H1 (cell line): ENCODE data around the gene MICU2. TPM values are rescaled to one million over a fixed set of nuclear protein-coding genes. Genes with fewer than 3 reads are reported as not detected.

Experiments used
- CTCF ChIA-PET: fragments of 300-600 bp; sonication (Branson Sonifier 250); formaldehyde crosslinking; loops from one replicate; lab custom pipeline; 2021; ENCODE audit not compliant: partially characterized antibody; lab: Charles Lee
- POLR2A ChIA-PET: fragments of 300-600 bp; sonication (Branson Sonifier 250); formaldehyde crosslinking; loops from one replicate; lab custom pipeline; 2021; ENCODE audit warnings: inconsistent platforms; ENCODE audit not compliant: partially characterized antibody; lab: Charles Lee
- DNase-seq, 2 experiments: peaks; one replicate each; pipeline versions ENCODE4 v3.0.0 to v3.0.0-alpha.2; 2010 to 2022; ENCODE audit warnings: low spot score in 2 of 2, low read depth in 1 of 2, mixed read lengths in 1 of 2
- FAIRE-seq: peaks from 2 replicates; lab custom pipeline; 2011; peaks lifted over from hg19 to GRCh38; lab: Jason Lieb, UNC
- H2AFZ ChIP-seq: 2 replicates; pipeline ENCODE4 v1.8.1; 2012; ENCODE audit warnings: low read length, inconsistent platforms
- H2AK5ac ChIP-seq: 2 replicates; pipeline ENCODE4 v1.6.1; 2013; ENCODE audit warnings: low read depth, low read length
- H2BK120ac ChIP-seq: replicated peaks from 2 replicates; pipeline ENCODE3; 2013; ENCODE audit warnings: low read depth, low read length, inconsistent platforms
- H2BK12ac ChIP-seq: 2 replicates; pipeline ENCODE4 v1.6.1; 2013; ENCODE audit warnings: low read depth, low read length
- H2BK15ac ChIP-seq: 2 replicates; pipeline ENCODE4 v1.6.1; 2013; ENCODE audit warnings: low read length
- H2BK20ac ChIP-seq: 2 replicates; pipeline ENCODE4 v1.6.1; 2013; ENCODE audit warnings: low read length
- H2BK5ac ChIP-seq: 2 replicates; pipeline ENCODE4 v1.6.1; 2013; ENCODE audit warnings: low read depth, low read length
- H3K14ac ChIP-seq: 2 replicates; pipeline ENCODE4 v1.6.1; 2013; ENCODE audit warnings: inconsistent platforms; ENCODE audit not compliant: insufficient read length
- H3K18ac ChIP-seq: 2 replicates; pipeline ENCODE4 v1.6.1; 2013; ENCODE audit warnings: low read length; ENCODE audit errors: extremely low read depth
- H3K23ac ChIP-seq: 2 replicates; pipeline ENCODE4 v1.6.1; 2013; ENCODE audit warnings: inconsistent platforms; ENCODE audit not compliant: insufficient read length
- H3K23me2 ChIP-seq: 2 replicates; pipeline ENCODE4 v1.6.1; 2013; ENCODE audit warnings: low read depth, low read length
- H3K27ac ChIP-seq: 2 replicates; pipeline ENCODE4 v1.6.1; 2011; ENCODE audit warnings: low read depth, low read length, inconsistent platforms
- H3K27me3 ChIP-seq, 4 experiments: replicated peaks in 1 of 4; 1 replicate in 1 of 4; 2 replicates in 3 of 4; pipeline versions ENCODE4 v1.6.1 to v1.8.1; 2011 to 2013; ENCODE audit warnings: low read length in 3 of 4, mild to moderate bottlenecking in 3 of 4, inconsistent platforms in 2 of 4, mixed read lengths in 2 of 4, moderate library complexity in 1 of 4; ENCODE audit not compliant: control insufficient read depth in 3 of 4, insufficient read depth in 3 of 4; ENCODE audit errors: extremely low read depth in 1 of 4
- H3K36me3 ChIP-seq, 4 experiments: 2 replicates each; pipeline versions ENCODE4 v1.6.1 to v1.8.1; 2011 to 2013; ENCODE audit warnings: mild to moderate bottlenecking in 4 of 4, low read length in 3 of 4, moderate library complexity in 2 of 4, control low read depth in 1 of 4, inconsistent platforms in 1 of 4; ENCODE audit not compliant: insufficient read depth in 4 of 4, control insufficient read depth in 2 of 4
- H3K4ac ChIP-seq: replicated peaks from 2 replicates; pipeline ENCODE3; 2013; ENCODE audit warnings: low read length, low read depth, mixed read lengths, inconsistent platforms; ENCODE audit not compliant: insufficient read length
- H3K4me1 ChIP-seq, 4 experiments: replicated peaks in 1 of 4; 1 replicate in 1 of 4; 2 replicates in 3 of 4; pipeline versions ENCODE4 v1.6.1 to v1.8.1; 2011 to 2013; ENCODE audit warnings: low read length in 3 of 4, inconsistent platforms in 2 of 4, mixed read lengths in 1 of 4; ENCODE audit not compliant: insufficient read depth in 4 of 4, control insufficient read depth in 3 of 4
- H3K4me2 ChIP-seq, 2 experiments: 2 replicates each; pipeline versions ENCODE4 v1.6.1 to v1.8.1; 2011 to 2013; ENCODE audit warnings: low read depth in 2 of 2, low read length in 2 of 2, control low read depth in 1 of 2, inconsistent platforms in 1 of 2, mild to moderate bottlenecking in 1 of 2; ENCODE audit not compliant: insufficient read depth in 1 of 2
- H3K4me3 ChIP-seq, 4 experiments: fragments of 200-600, 300-600 bp in 1 of 4; sonication (generic), shearing (Covaris generic), sonication (Bioruptor Twin) in 1 of 4; 2 replicates each; pipeline versions ENCODE4 v1.5.1 to v1.8.1; 2011 to 2016; ENCODE audit warnings: low read length in 4 of 4, low read depth in 3 of 4, control low read depth in 2 of 4, inconsistent platforms in 2 of 4, mild to moderate bottlenecking in 2 of 4, mixed read lengths in 1 of 4, moderate library complexity in 1 of 4; ENCODE audit not compliant: insufficient read depth in 2 of 4; ENCODE audit errors: extremely low read depth in 1 of 4
- H3K56ac ChIP-seq: replicated peaks from 2 replicates; pipeline ENCODE3; 2013; ENCODE audit warnings: low read depth, mild to moderate bottlenecking, mixed read lengths, low read length, inconsistent platforms; ENCODE audit not compliant: insufficient read length
- H3K79me1 ChIP-seq: 2 replicates; pipeline ENCODE4 v1.6.1; 2013; ENCODE audit warnings: low read depth, low read length, control low read depth
- H3K79me2 ChIP-seq, 2 experiments: 2 replicates each; pipeline versions ENCODE4 v1.6.1 to v1.8.1; 2012 to 2013; ENCODE audit warnings: low read length in 2 of 2, mild to moderate bottlenecking in 2 of 2, inconsistent platforms in 1 of 2; ENCODE audit not compliant: insufficient read depth in 2 of 2, control insufficient read depth in 1 of 2
- H3K9ac ChIP-seq, 4 experiments: replicated peaks in 1 of 4; 1 replicate in 1 of 4; 2 replicates in 3 of 4; pipeline versions ENCODE4 v1.6.1 to v1.8.1; 2011 to 2013; ENCODE audit warnings: low read depth in 3 of 4, low read length in 3 of 4, control low read depth in 2 of 4, mild to moderate bottlenecking in 2 of 4, moderate library complexity in 2 of 4, inconsistent platforms in 1 of 4; ENCODE audit errors: extremely low read depth in 1 of 4
- H3K9me3 ChIP-seq, 2 experiments: 2 replicates each; pipeline versions ENCODE4 v1.6.1 to v1.8.1; 2012 to 2013; ENCODE audit warnings: mild to moderate bottlenecking in 2 of 2, moderate library complexity in 2 of 2, control low read depth in 1 of 2, inconsistent platforms in 1 of 2, low read depth in 1 of 2, low read length in 1 of 2, mixed read lengths in 1 of 2; ENCODE audit not compliant: insufficient read depth in 2 of 2
- H4K20me1 ChIP-seq, 2 experiments: replicated peaks in 1 of 2; 2 replicates each; pipeline versions ENCODE3 to v1.8.1; 2011 to 2013; ENCODE audit warnings: inconsistent platforms in 2 of 2, low read length in 2 of 2, mild to moderate bottlenecking in 1 of 2; ENCODE audit not compliant: insufficient read depth in 2 of 2, control insufficient read depth in 1 of 2
- H4K5ac ChIP-seq: 2 replicates; pipeline ENCODE4 v1.6.1; 2013; ENCODE audit warnings: low read length, low read depth, mixed read lengths, inconsistent platforms; ENCODE audit not compliant: insufficient read length
- H4K8ac ChIP-seq: 2 replicates; pipeline ENCODE4 v1.8.0; 2013; ENCODE audit warnings: mild to moderate bottlenecking, moderate library complexity, low read length, inconsistent platforms; ENCODE audit not compliant: insufficient read depth; ENCODE audit errors: extremely low read depth
- H4K91ac ChIP-seq: replicated peaks from 2 replicates; pipeline ENCODE3; 2013; ENCODE audit warnings: low read length, mixed read lengths, inconsistent platforms; ENCODE audit not compliant: insufficient read length
- BACH1 ChIP-seq: IDR thresholded peaks from 2 replicates; pipeline ENCODE4 v1.6.1; 2012; ENCODE audit warnings: low read length, improper control_type of control experiment
- CTBP2 ChIP-seq: IDR thresholded peaks from 2 replicates; pipeline ENCODE4 v1.7.0; 2011; ENCODE audit warnings: borderline replicate concordance, mild to moderate bottlenecking, moderate library complexity, mixed read lengths, low read length; ENCODE audit not compliant: insufficient read depth, insufficient read length
- KDM4A ChIP-seq: IDR thresholded peaks from one replicate; pipeline ENCODE4 v1.7.1; 2012; ENCODE audit warnings: low read depth, mild to moderate bottlenecking, moderate library complexity, low read length, inconsistent platforms; ENCODE audit not compliant: severe bottlenecking
- KDM5A ChIP-seq: fragments of 200-600 bp; IDR thresholded peaks from 2 replicates; pipeline ENCODE4 v1.7.1; 2012; ENCODE audit warnings: mild to moderate bottlenecking, low read length, inconsistent platforms, mixed read lengths
- MAFK ChIP-seq: IDR thresholded peaks from 2 replicates; pipeline ENCODE4 v1.6.1; 2012; ENCODE audit warnings: low read depth, mild to moderate bottlenecking, improper control_type of control experiment, low read length
- POLR2A ChIP-seq, 2 experiments: IDR thresholded peaks; 1 replicate in 1 of 2; 2 replicates in 1 of 2; pipeline ENCODE4 v1.6.1; 2011; ENCODE audit warnings: low read depth in 2 of 2, low read length in 2 of 2, mild to moderate bottlenecking in 2 of 2; ENCODE audit errors: control extremely low read depth in 1 of 2
- RAD21 ChIP-seq, 2 experiments: IDR thresholded peaks in 1 of 2; conservative IDR thresholded peaks in 1 of 2; 2 replicates each; pipeline ENCODE4 v1.6.1; 2011; ENCODE audit warnings: low read depth in 2 of 2, low read length in 2 of 2, improper control_type of control experiment in 1 of 2, inconsistent platforms in 1 of 2, mild to moderate bottlenecking in 1 of 2, moderate library complexity in 1 of 2
- RFX5 ChIP-seq: IDR thresholded peaks from 2 replicates; pipeline ENCODE4 v1.6.1; 2011; ENCODE audit warnings: low read depth, low read length, improper control_type of control experiment, borderline replicate concordance
- RXRA ChIP-seq: IDR thresholded peaks from 2 replicates; pipeline ENCODE4 v1.6.1; 2011; ENCODE audit warnings: low read depth, mild to moderate bottlenecking, low read length, moderate library complexity; ENCODE audit not compliant: insufficient read depth
- SIX5 ChIP-seq: IDR thresholded peaks from 2 replicates; pipeline ENCODE4 v1.6.1; 2011; ENCODE audit warnings: mild to moderate bottlenecking, low read depth, low read length
- SP2 ChIP-seq: IDR thresholded peaks from 2 replicates; pipeline ENCODE4 v1.6.1; 2012; ENCODE audit warnings: mild to moderate bottlenecking, low read length, inconsistent platforms
- TEAD4 ChIP-seq: IDR thresholded peaks from 2 replicates; pipeline ENCODE4 v1.6.1; 2012; ENCODE audit warnings: low read depth, low read length, inconsistent platforms, mixed read lengths
- ZNF274 ChIP-seq: IDR thresholded peaks from 2 replicates; pipeline ENCODE4 v1.7.0; 2012; ENCODE audit warnings: low read length, borderline replicate concordance; ENCODE audit errors: extremely low read depth
- polyA plus RNA-seq, 7 experiments: library from polyadenylated mRNA; depleted of rRNA in 3 of 7; stranded (reverse) in 5 of 7; unstranded in 2 of 7; fragments of >200 nt in 5 of 7; fragments of 200-250 nt in 2 of 7; gene quantifications; 1 replicate in 5 of 7; 2 replicates in 1 of 7; 4 replicates in 1 of 7; pipeline versions ENCODE4 v1.2.1 to v1.2.3, GENCODE V29; 2011 to 2013; ENCODE audit warnings: missing spikeins in 2 of 7, mixed read lengths in 2 of 7
- total RNA-seq: library from RNA; stranded (reverse); fragmentation: NEBNext Ultra II Directional; extraction: Animal tissue kit (Norgen Biotek cat#: 25700); gene quantifications from 2 replicates; pipeline ENCODE4 v1.2.1, GENCODE V29; 2021
- TF ChIP-seq, protein P1 (sequence below): IDR thresholded peaks from 2 replicates; pipeline ENCODE4 v1.6.1; 2012; ENCODE audit warnings: low read length, inconsistent platforms

The MICU2 gene
- total and polyA plus RNA-seq, 2 of the 8 experiments (the other 6 are each of a cell fraction or from before 2014, with no cell fraction given), result 34.6 to 36.5 TPM

DNA sequence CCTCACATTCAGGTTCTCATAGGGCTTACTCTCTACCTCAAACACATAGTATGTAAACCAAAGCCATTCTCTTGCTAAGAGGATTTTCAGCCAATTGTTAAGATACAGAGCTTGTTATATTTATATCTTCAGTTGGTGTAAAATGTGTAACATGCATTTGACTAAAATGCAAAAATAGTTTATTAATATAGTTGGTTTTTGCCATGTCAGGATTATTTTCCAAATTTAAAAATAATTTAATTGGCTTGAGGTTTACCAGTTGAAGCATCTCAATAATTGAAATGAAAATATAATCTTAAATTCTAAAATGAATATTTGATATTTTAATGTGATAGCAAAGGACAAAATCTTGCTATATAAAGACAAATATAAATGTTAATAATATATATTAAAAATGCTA, 7.2 kb downstream of the MICU2 start:
- Histone ChIP-seq H3K79me1 (peaks cover 5% of the 10 kb centered on the region; the same call in 1 of the 2 replicates), H3K27me3 (no peaks in the 10 kb centered on the region), H3K4me3 (no peak overlapping the region), H2BK15ac (no peak overlapping the region), H3K23me2 (no peaks in the 10 kb centered on the region), H3K56ac (no peak overlapping the region), H3K14ac (no peak overlapping the region), H3K79me2 (peaks cover 0 to 88% of the 10 kb centered on the region in 2 experiments; a peak in 2 of 4 replicates), H3K4ac (no peak overlapping the region), H3K27ac (no peak overlapping the region), H3K18ac (no peak overlapping the region), H4K20me1 (peaks cover 3 to 7% of the 10 kb centered on the region in 2 experiments), H2AFZ (no peak overlapping the region), H2BK12ac (no peak overlapping the region), H2BK120ac (no peak overlapping the region), H2BK5ac (no peak overlapping the region), H3K9ac (no peak overlapping the region), H4K8ac (no peak overlapping the region), H2BK20ac (no peak overlapping the region), H4K5ac (no peak overlapping the region), H4K91ac (no peak overlapping the region), H3K36me3 (no peaks in the 10 kb centered on the region; a peak in 1 of 8 replicates), H3K23ac (no peak overlapping the region), H3K9me3 (no peaks in the 10 kb centered on the region), H2AK5ac (no peak overlapping the region), H3K4me1 (peaks cover 0 to 4% (median 2%) of the 10 kb centered on the region in 4 experiments; a peak in 3 of 7 replicates), H3K4me2 (no peak overlapping the region)
- ChIA-PET POLR2A (no interaction called here), CTCF (interaction anchor here (0.7 kb wide), 1 partner anchor 8 kb away, joined by 3 read pairs; no protein-coding TSS in a partner anchor)
- DNase-seq (no peak), FAIRE-seq (no peak)
- TF ChIP-seq SIX5 (no peak), RAD21 (IDR thresholded peaks at IDR 0.05 in 1 of 2, conservative IDR thresholded peaks at IDR 0.05 in 1 of 2; ENCODE audit: low read depth in 2 of 2, low read length in 2 of 2) (no peak), SP2 (no peak), RXRA (no peak), KDM4A (no peak), CTBP2 (no peak), POLR2A (IDR thresholded peaks at IDR 0.05; ENCODE audit: control extremely low read depth in 1 of 2, low read depth in 2 of 2, low read length in 2 of 2) (no peak), TEAD4 (no peak), MAFK (no peak), ZNF274 (no peak), KDM5A (no peak), BACH1 (no peak), RFX5 (no peak)
- TF ChIP-seq, protein P1, sequence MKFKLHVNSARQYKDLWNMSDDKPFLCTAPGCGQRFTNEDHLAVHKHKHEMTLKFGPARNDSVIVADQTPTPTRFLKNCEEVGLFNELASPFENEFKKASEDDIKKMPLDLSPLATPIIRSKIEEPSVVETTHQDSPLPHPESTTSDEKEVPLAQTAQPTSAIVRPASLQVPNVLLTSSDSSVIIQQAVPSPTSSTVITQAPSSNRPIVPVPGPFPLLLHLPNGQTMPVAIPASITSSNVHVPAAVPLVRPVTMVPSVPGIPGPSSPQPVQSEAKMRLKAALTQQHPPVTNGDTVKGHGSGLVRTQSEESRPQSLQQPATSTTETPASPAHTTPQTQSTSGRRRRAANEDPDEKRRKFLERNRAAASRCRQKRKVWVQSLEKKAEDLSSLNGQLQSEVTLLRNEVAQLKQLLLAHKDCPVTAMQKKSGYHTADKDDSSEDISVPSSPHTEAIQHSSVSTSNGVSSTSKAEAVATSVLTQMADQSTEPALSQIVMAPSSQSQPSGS, result no peak
